ENCODE measurements around the gene KLHL7. TPM values are rescaled to one million over a fixed set of nuclear protein-coding genes. Genes with fewer than 3 reads are reported as not detected.

KLHL7 gene
- total RNA-seq, 2 experiments from 2014 or later, result 14.3 to 19.6 TPM

DNA sequence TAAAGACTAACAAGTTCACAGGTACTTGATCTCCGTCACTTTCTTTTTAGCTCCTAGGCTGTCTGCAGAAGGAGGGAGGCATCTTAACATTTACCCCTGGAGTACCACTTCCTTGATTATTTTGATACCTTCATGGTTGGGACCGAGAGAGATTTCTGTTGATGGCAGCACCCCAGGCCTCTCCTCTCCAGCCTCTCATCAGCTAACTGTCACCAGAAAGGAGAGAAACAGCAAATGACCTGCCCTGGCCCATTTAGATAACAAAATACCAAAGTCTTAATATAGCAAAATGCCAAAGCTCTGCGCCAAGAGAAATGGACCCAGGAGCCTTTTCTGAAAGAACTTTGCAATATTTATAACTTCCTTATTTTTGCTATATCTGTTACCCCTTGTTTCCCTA is 30.0 kb upstream of the KLHL7 start:
- H3K4me1 Mint-ChIP-seq (ENCODE audit: low read depth), result no peaks in the 10 kb centered on the region

DNA sequence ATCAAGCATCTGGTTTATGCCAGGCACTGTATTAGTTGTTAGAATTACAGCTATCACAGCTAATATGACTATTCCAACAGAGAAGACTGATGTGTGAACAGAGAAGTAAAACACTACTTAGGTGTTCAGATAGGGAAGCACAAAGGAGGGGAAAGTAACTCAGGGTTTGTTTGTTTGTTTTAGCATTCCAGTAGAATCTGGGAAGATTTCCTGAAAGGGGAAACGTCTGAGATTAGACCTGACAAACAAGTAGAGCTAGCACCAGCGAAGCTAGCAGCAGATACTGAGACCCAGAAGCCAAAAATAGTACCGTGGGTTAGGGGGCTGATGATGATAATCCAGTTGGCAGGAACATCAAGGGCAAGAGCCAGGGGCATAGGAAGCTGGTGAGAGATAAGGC is 28.8 kb upstream of the KLHL7 start:
- Mint-ChIP-seq H3K4me1 (ENCODE audit: low read depth) (no peaks in the 10 kb centered on the region), H3K27me3 (peaks cover 5% of the 10 kb centered on the region), H3K36me3 (ENCODE audit: low read depth) (no peaks in the 10 kb centered on the region), H3K27ac (no peak overlapping the region), H3K9me3 (no peaks in the 10 kb centered on the region), H3K4me3 (no peak overlapping the region)
- intact Hi-C loops (cut with DNase I, micrococcal nuclease), result no loop called here
- DNase-seq (no peak), ATAC-seq (ENCODE audit: poor library complexity) (no peak)
- TF ChIP-seq, protein P1, sequence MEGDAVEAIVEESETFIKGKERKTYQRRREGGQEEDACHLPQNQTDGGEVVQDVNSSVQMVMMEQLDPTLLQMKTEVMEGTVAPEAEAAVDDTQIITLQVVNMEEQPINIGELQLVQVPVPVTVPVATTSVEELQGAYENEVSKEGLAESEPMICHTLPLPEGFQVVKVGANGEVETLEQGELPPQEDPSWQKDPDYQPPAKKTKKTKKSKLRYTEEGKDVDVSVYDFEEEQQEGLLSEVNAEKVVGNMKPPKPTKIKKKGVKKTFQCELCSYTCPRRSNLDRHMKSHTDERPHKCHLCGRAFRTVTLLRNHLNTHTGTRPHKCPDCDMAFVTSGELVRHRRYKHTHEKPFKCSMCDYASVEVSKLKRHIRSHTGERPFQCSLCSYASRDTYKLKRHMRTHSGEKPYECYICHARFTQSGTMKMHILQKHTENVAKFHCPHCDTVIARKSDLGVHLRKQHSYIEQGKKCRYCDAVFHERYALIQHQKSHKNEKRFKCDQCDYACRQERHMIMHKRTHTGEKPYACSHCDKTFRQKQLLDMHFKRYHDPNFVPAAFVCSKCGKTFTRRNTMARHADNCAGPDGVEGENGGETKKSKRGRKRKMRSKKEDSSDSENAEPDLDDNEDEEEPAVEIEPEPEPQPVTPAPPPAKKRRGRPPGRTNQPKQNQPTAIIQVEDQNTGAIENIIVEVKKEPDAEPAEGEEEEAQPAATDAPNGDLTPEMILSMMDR (IDR thresholded peaks at IDR 0.05), result no peak
- Histone ChIP-seq H3K27ac (ENCODE audit: low read depth in 1 of 2, low read length in 2 of 2) (no peak overlapping the region), H3K9me3 (ENCODE audit: control insufficient read depth in 1 of 2, insufficient read depth in 1 of 2, low read length in 2 of 2) (no peaks in the 10 kb centered on the region), H3K4me3 (ENCODE audit: low read length) (no peak overlapping the region), H3K27me3 (ENCODE audit: control insufficient read depth in 1 of 2, insufficient read depth in 2 of 2, low read length in 2 of 2) (peaks cover 0 to 6% of the 10 kb centered on the region in 2 experiments), H3K4me1 (ENCODE audit: insufficient read depth, low read length) (no peaks in the 10 kb centered on the region), H3K36me3 (ENCODE audit: insufficient read depth, low read length) (no peaks in the 10 kb centered on the region)
- ChIA-PET POLR2A (no interaction called here), CTCF (no interaction called here)

More for the DNA sequence above, 30.0 kb upstream of the KLHL7 start:
- Mint-ChIP-seq H3K4me3 (no peak overlapping the region), H3K27ac (no peak overlapping the region), H3K9me3 (no peaks in the 10 kb centered on the region), H3K36me3 (ENCODE audit: low read depth) (no peaks in the 10 kb centered on the region), H3K27me3 (peaks cover 4% of the 10 kb centered on the region)
- POLR2A ChIA-PET, result no interaction called here
- Histone ChIP-seq H3K4me3 (ENCODE audit: low read length) (no peak overlapping the region), H3K9me3 (ENCODE audit: control insufficient read depth in 1 of 2, insufficient read depth in 1 of 2, low read length in 2 of 2) (no peaks in the 10 kb centered on the region), H3K4me1 (ENCODE audit: insufficient read depth, low read length) (no peaks in the 10 kb centered on the region), H3K27me3 (ENCODE audit: control insufficient read depth in 1 of 2, insufficient read depth in 2 of 2, low read length in 2 of 2) (no peaks in the 10 kb centered on the region), H3K27ac (ENCODE audit: low read depth in 1 of 2, low read length in 2 of 2) (no peak overlapping the region), H3K36me3 (ENCODE audit: insufficient read depth, low read length) (no peaks in the 10 kb centered on the region)
- TF ChIP-seq, protein P1 (IDR thresholded peaks at IDR 0.05), result no peak
- intact Hi-C loops (cut with DNase I, micrococcal nuclease), result no loop called here
- ATAC-seq (ENCODE audit: poor library complexity) (no peak), DNase-seq (no peak)
- CTCF ChIA-PET, result no interaction called here

DNA sequence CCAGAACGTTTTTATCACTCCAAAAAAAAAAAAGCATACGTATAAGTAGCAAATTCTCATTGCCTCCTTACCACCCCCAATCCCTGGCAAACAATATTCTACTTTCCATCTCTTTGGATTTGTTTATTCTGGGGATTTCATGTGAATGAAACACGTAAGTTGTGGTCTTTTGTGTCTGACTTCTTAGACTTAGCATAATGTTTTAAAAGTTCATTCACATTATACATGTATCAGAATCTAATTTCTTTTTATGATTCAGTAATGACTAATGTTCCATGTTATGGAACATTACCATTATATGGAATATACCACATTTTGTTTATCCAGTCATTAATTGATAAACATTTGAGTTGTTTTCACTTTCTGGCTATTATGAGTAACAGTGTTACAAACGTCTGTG is 12.5 kb upstream of the KLHL7 start:
- no peaks in the 10 kb centered on the region for H3K36me3 ChIP-seq (ENCODE audit: insufficient read depth, low read length)
- H3K4me3 ChIP-seq (ENCODE audit: low read length), result no peak overlapping the region
- Mint-ChIP-seq H3K27me3 (no peaks in the 10 kb centered on the region), H3K9me3 (no peaks in the 10 kb centered on the region), H3K36me3 (ENCODE audit: low read depth) (no peaks in the 10 kb centered on the region), H3K27ac (no peak overlapping the region), H3K4me3 (no peak overlapping the region), H3K4me1 (ENCODE audit: low read depth) (no peaks in the 10 kb centered on the region)
- peaks cover 5 to 7% of the 10 kb centered on the region in 2 experiments for H3K9me3 ChIP-seq (ENCODE audit: control insufficient read depth in 1 of 2, insufficient read depth in 1 of 2, low read length in 2 of 2)
- no peak overlapping the region for H3K27ac ChIP-seq (ENCODE audit: low read depth in 1 of 2, low read length in 2 of 2)
- CTCF ChIA-PET, result interaction anchor here (0.7 kb wide), 1 partner anchor 207 kb away, joined by 3 read pairs; no protein-coding TSS in a partner anchor
- TF ChIP-seq, protein P1 (IDR thresholded peaks at IDR 0.05), result no peak
- POLR2A ChIA-PET, result no interaction called here
- intact Hi-C loops (cut with DNase I, micrococcal nuclease), result no loop called here
- ATAC-seq (ENCODE audit: poor library complexity) (no peak), DNase-seq (no peak)
- no peaks in the 10 kb centered on the region for H3K4me1 ChIP-seq (ENCODE audit: insufficient read depth, low read length)
- peaks cover 1 to 6% of the 10 kb centered on the region in 2 experiments for H3K27me3 ChIP-seq (ENCODE audit: control insufficient read depth in 1 of 2, insufficient read depth in 2 of 2, low read length in 2 of 2)

All from CD4-positive, alpha-beta T cell (primary cell).